ENCODE data around the gene FAM20C. TPM values are rescaled to one million over a fixed set of nuclear protein-coding genes. Genes with fewer than 3 reads are reported as not detected.

Gene FAM20C
- total RNA-seq, 1 donor from 2014 or later = 42.9 TPM

DNA sequence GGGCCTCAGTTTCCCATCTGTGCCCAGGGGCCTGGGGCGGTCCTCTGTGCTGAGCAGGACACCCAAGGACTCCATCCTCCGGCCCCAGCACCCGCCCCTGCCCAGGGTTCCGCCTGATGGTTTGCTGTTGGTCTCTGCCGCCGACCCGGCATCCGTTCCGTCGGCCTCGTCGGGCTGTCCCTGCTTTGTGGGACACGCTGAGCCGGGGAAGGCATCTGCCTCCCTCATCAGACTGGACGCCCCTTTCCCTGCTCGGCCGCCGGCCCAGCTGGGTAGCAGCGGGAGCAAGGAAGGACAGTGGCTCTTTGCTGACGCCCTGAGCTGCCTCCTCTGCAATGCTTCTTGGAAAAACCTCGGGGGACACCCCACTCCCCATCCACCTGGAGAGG lies 39.5 kb downstream of the FAM20C start:
- no peak overlapping the region for H3K27ac ChIP-seq
- TF ChIP-seq, protein P1, sequence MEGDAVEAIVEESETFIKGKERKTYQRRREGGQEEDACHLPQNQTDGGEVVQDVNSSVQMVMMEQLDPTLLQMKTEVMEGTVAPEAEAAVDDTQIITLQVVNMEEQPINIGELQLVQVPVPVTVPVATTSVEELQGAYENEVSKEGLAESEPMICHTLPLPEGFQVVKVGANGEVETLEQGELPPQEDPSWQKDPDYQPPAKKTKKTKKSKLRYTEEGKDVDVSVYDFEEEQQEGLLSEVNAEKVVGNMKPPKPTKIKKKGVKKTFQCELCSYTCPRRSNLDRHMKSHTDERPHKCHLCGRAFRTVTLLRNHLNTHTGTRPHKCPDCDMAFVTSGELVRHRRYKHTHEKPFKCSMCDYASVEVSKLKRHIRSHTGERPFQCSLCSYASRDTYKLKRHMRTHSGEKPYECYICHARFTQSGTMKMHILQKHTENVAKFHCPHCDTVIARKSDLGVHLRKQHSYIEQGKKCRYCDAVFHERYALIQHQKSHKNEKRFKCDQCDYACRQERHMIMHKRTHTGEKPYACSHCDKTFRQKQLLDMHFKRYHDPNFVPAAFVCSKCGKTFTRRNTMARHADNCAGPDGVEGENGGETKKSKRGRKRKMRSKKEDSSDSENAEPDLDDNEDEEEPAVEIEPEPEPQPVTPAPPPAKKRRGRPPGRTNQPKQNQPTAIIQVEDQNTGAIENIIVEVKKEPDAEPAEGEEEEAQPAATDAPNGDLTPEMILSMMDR (IDR thresholded peaks at IDR 0.05) = no peak
- intact Hi-C loops (cut with DNase I) = no loop called here
- peaks cover 43% of the 10 kb centered on the region for H3K4me1 ChIP-seq
- no peak for DNase-seq
- H3K36me3 ChIP-seq = no peaks in the 10 kb centered on the region
- H3K27me3 ChIP-seq (ENCODE audit: low read depth) = no peaks in the 10 kb centered on the region
- no peak for ATAC-seq
- H3K9me3 ChIP-seq = no peaks in the 10 kb centered on the region
- no peak overlapping the region for H3K4me3 ChIP-seq

DNA sequence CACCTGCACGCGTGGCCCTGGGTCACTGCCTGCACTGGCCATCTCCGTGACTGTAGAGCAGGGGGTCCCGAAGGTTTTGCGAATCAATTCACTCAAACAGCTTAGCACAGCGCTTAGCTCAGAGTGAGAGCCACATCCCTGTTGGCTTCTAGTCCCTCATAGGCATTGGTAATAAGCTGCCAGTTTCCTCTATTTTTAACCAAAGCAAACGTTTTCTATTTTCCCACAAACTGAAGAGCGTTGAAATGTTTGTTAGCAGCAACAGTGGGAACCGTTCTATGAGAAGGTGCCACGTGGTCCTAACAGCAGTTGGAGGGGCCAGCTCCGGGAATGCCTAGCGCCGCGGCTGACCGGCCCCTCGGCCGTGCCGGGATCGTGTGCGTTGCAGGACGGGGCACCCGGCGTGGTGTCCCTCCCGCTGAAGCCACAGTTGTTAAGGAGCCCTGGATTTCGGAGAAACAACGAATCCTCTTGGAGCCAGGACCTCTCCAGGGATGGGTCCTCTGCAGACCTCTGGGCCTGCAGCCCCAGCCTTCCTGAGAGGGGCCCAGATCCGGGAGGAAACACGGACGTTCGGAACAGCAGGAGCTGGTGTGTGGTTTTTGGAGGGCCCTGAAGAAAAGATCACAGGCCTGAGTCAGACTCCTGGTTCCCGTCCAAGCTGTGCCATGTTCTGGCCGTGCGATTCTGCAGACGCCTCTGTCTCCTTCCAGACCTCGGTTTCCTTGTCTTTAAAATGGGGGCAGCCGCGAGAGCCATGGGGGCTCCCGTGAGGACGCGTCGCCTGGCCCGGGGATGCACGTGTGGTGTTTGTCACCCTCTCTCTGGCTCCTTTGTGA lies 40.3 kb downstream of the FAM20C start:
- intact Hi-C loops (cut with DNase I) = no loop called here
- Histone ChIP-seq H3K36me3 (no peaks in the 10 kb centered on the region), H3K27ac (peak overlapping the region; percentile 87), H3K9me3 (no peaks in the 10 kb centered on the region), H3K4me1 (peaks cover 43% of the 10 kb centered on the region), H3K27me3 (ENCODE audit: low read depth) (no peaks in the 10 kb centered on the region), H3K4me3 (no peak overlapping the region)
- no peak for DNase-seq
- ATAC-seq = no peak
- TF ChIP-seq, protein P1 (IDR thresholded peaks at IDR 0.05) = no peak

DNA sequence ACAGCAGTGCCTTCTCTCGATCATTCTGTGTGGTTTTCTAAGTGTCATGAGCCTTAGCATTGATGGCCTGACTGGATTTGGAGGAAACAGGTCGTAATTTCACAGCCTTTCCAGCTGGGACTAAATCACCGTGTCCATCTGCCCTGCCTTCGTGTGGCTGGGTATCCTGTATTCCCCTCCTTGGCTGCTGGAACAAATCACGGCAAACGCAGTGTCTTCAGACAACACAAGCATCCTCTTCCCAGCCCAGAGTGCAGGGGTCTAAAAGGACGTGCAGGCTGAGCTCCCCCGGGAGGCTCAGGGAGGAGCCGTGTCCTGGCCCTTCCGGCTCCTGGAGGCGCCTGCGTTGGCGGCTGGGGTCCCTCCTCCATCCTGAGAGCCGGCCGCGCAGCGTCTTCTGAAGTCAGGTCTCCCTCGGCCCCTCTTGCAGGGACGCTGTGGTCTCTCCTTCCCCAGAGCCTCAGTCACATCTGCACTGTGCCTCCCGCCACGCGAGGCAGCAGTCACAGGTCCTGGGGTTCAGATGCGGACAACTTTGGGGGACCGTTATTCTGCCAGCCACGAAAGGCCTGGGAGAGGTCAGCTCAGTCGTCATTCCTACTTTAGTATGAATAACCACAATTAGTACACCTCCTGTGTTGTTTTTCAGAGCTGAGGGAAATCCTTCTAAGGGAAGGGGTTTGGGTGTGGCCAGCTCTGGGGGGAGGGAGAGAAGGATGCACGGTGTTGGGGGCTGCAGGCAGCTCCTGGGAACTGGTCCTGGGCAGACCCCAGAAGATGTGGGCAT lies 41.1 kb downstream of the FAM20C start:
- peak overlapping the region; percentile 43 for H3K4me3 ChIP-seq
- peak overlapping the region; percentile 87 for H3K27ac ChIP-seq
- no peaks in the 10 kb centered on the region for H3K27me3 ChIP-seq (ENCODE audit: low read depth)
- H3K36me3 ChIP-seq = no peaks in the 10 kb centered on the region
- DNase-seq (no peak), ATAC-seq (no peak)
- peaks cover 43% of the 10 kb centered on the region for H3K4me1 ChIP-seq
- intact Hi-C loops (cut with DNase I) = no loop called here
- no peaks in the 10 kb centered on the region for H3K9me3 ChIP-seq
- TF ChIP-seq, protein P1 (IDR thresholded peaks at IDR 0.05) = no peak

DNA sequence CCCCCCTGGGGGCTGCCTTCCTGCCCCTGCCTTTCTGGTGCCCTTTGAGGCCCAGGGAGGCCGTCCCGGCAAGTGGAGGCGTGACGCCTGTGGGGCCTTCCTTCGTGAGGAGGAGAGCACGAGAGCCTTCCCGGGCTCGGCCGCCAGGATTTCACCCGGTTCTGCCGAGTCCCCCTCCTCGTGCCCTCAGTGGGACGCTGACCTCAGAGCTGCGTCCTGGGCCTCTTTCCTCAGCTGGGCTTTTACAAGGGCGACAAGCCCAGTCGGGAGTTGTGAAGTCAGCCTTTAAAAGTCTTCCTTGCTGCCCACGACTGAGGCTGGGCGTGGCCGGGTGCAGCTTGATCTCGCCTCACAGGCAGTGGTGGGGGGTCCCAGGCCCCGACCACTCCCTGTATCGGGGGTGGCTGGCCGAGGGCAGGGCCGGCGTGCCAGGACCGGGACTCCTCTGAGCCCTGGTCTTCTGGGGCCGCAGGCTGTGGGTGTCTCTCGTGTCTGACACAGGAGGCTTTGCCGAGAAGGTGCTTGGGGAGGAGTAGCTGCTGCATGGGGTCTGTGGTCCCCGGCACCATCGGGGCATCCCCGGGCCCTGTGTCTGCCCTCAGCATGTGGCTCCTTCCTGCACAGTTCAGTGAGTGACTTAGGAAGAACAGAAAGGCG lies 41.8 kb downstream of the FAM20C start:
- no peaks in the 10 kb centered on the region for H3K36me3 ChIP-seq
- peaks cover 40% of the 10 kb centered on the region for H3K4me1 ChIP-seq
- no peaks in the 10 kb centered on the region for H3K27me3 ChIP-seq (ENCODE audit: low read depth)
- ATAC-seq = peak; percentile 24 to 41
- intact Hi-C loops (cut with DNase I) = no loop called here
- H3K27ac ChIP-seq = peak overlapping the region; percentile 87
- no peak for DNase-seq
- H3K9me3 ChIP-seq = no peaks in the 10 kb centered on the region
- peak overlapping the region; percentile 43 for H3K4me3 ChIP-seq
- TF ChIP-seq, protein P1 (IDR thresholded peaks at IDR 0.05) = no peak

DNA sequence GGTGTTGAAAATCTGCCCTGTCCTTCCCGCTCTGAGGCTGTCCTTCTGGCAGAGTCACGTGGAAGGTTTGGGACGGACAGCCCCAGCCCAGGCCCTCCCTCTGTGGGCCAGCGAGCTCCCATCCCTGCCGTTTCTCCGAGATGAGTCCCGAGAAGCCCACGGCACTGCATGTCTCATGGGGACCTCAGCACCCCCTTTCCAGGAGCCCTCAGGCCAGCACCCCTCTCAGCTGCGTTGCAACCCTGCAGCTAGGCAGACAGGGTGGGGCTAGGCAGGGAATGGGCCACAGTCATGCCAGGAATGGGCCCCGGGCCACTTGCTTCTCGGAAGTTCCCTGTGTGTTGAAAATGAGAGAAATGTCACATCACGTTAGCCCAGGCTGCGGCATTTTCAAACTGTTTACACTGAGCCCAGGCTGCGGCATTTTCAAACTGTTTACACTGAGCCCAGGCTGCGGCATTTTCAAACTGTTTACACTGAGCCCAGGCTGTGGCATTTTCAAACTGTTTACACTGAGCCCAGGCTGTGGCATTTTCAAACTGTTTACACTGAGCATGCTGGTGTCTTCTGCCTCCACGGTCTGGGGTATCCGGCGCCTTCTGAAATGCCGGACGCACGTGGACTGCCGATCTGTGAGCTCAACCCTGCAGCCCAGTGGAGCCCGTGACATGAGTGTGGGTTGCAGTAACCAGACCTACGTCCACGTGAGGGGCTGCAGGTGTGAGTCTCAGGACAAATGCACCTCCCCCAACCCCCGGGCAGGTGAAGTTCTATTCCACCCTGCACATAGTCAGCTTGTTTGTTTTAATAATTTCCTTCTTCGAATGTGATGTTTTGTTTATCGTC lies 42.6 kb downstream of the FAM20C start:
- Histone ChIP-seq H3K4me3 (peak overlapping the region; percentile 43), H3K4me1 (peaks cover 40% of the 10 kb centered on the region), H3K36me3 (no peaks in the 10 kb centered on the region), H3K9me3 (no peaks in the 10 kb centered on the region), H3K27ac (peak overlapping the region; percentile 87), H3K27me3 (ENCODE audit: low read depth) (no peaks in the 10 kb centered on the region)
- intact Hi-C loops (cut with DNase I) = no loop called here
- ATAC-seq (peak; percentile 85 to 87), DNase-seq (peak; percentile 78)
- TF ChIP-seq, protein P1 (IDR thresholded peaks at IDR 0.05) = no peak

Data from lower lobe of right lung (tissue), 2 donors.